ENCODE results near the gene RHOT2.

Gene RHOT2

GRCh38 chr16:667780-668518 lies at the start of gene RHOT2:
RHOT2 (plus strand) TSS chr16:668132; CDS start chr16:668200, 68 bp downstream.
- DNase-seq, result peak; percentile 95

GRCh38 chr16:619476-620100 lies 48.3 kb upstream of the RHOT2 start:
- no peak for DNase-seq

- DNase-seq, result no peak
These were observed 47.0 kb upstream of the RHOT2 start for GRCh38 chr16:620700-621525.

GRCh38 chr16:621526-622105 lies 46.3 kb upstream of the RHOT2 start:
- no peak for DNase-seq

- DNase-seq, result no peak
These were observed 45.0 kb upstream of the RHOT2 start for GRCh38 chr16:622920-623280.

- DNase-seq, result no peak
These were observed 43.3 kb upstream of the RHOT2 start for GRCh38 chr16:624526-625070.

- no peak for DNase-seq
These were observed 42.6 kb upstream of the RHOT2 start for GRCh38 chr16:625117-625976.

GRCh38 chr16:625977-626765 lies 41.8 kb upstream of the RHOT2 start:
- no peak for DNase-seq

- no peak for DNase-seq
These were observed 41.0 kb upstream of the RHOT2 start for GRCh38 chr16:626787-627453.

- no peak for DNase-seq
These were observed 40.3 kb upstream of the RHOT2 start for GRCh38 chr16:627454-628239.

GRCh38 chr16:628321-629061 lies 39.4 kb upstream of the RHOT2 start:
- no peak for DNase-seq

- no peak for DNase-seq
These were observed 38.6 kb upstream of the RHOT2 start for GRCh38 chr16:629185-629832.

- DNase-seq, result no peak
These were observed 38.1 kb upstream of the RHOT2 start for GRCh38 chr16:629833-630248.

- DNase-seq, result no peak
These were observed 37.6 kb upstream of the RHOT2 start for GRCh38 chr16:630249-630814.

GRCh38 chr16:630815-631405 lies 37.0 kb upstream of the RHOT2 start, which contains the start of gene WFIKKN1:
WFIKKN1 (plus strand) TSS chr16:630985; CDS start chr16:631254, 269 bp downstream.
- no peak for DNase-seq

GRCh38 chr16:631808-632358 lies 36.0 kb upstream of the RHOT2 start:
- DNase-seq, result no peak

All from activated CD4-positive, alpha-beta T cell treated with anti-CD3 and anti-CD28 coated beads for 48 hours (primary cell).